ENCODE results near the gene SLC45A1. TPM values are rescaled to one million over a fixed set of nuclear protein-coding genes. Genes with fewer than 3 reads are reported as not detected.

Gene SLC45A1
- total RNA-seq, 4 donors from 2014 or later = 5.4 to 15.1 (median 7.6) TPM

DNA sequence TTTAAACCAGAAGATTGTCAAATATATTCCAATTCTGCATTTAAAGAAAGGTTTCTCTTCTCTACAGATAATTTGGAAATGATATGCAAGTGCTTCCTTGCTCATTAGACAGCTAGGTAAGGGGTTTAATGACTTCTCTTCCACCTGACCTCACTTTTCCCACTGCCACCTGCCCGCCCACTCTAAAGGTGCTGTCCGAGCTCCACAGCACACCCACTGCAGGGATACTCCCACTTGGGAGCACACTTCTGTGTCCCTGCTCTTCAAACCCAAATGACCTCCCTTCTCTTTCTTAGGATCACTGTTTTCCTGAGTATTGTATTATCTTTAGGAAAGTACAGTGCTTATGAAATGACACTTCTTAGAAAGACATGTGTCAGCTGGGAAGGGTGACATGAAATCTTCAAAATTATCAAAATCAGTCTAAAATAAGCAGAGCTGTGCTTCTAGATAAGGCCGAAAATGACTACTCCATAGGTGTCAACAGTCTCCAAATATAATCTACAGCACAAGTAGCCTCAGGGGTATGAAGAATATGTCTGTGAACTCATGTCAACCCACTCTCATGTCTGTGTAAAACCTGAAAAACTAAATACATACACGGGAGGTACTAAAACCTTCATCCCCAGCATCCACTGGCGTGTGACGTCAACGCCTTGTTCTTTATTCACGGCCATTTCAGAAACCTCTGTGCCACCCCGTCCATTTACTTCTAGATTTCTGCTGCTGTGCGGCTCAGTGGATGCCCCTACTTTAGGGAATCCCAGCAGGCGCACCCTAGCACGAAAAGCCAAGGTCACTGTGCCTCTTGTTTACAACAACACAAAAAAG, 71.0 kb downstream of the SLC45A1 start:
- Histone ChIP-seq H3K9me3 (no peaks in the 10 kb centered on the region), H3K4me1 (peaks cover 0 to 86% (median 18%) of the 10 kb centered on the region in 4 donors), H3K4me3 (no peak overlapping the region), H3K27ac (no peak overlapping the region), H3K27me3 (no peaks in the 10 kb centered on the region), H3K36me3 (peaks cover 0 to 17% (median 0%) of the 10 kb centered on the region in 3 donors)
- TF ChIP-seq, protein P1, sequence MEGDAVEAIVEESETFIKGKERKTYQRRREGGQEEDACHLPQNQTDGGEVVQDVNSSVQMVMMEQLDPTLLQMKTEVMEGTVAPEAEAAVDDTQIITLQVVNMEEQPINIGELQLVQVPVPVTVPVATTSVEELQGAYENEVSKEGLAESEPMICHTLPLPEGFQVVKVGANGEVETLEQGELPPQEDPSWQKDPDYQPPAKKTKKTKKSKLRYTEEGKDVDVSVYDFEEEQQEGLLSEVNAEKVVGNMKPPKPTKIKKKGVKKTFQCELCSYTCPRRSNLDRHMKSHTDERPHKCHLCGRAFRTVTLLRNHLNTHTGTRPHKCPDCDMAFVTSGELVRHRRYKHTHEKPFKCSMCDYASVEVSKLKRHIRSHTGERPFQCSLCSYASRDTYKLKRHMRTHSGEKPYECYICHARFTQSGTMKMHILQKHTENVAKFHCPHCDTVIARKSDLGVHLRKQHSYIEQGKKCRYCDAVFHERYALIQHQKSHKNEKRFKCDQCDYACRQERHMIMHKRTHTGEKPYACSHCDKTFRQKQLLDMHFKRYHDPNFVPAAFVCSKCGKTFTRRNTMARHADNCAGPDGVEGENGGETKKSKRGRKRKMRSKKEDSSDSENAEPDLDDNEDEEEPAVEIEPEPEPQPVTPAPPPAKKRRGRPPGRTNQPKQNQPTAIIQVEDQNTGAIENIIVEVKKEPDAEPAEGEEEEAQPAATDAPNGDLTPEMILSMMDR (IDR thresholded peaks at IDR 0.05) = no peak
- TF ChIP-seq POLR2A (IDR thresholded peaks at IDR 0.05) (no peak), EP300 (IDR thresholded peaks at IDR 0.05) (no peak)
- WGBS, 2 donors = 91 to 94% methylated on average over 12 of the region's 12 CpGs
- DNase-seq (ENCODE audit: low spot score in 2 of 2) = no peak

DNA sequence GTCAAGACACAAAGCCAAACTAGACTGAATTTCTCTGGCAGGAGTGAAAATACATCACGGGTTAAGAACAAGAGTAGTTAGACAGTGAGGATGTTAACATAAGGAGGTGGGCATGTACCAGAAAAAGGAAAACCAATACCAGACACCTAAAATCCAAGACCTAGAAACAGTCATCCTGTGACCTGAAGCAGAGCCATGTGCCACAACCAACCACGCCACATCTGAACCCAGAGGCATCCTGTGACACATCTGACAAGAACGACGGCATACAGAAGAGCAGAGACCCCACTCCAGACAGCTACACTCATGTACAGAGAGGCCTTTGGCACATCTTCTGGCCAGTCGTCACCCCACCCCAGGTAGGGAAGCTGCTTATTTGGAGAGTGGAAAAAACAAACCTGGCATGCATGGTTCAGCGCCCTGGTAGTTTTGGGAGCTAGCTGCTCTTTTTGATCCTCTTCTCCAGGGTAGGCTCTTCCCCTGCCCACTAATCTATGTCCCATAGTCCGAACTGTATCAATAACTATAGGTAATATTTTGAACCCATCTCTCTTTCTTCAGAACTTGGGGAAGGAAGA, 72.1 kb downstream of the SLC45A1 start:
- Histone ChIP-seq H3K27ac (no peak overlapping the region), H3K4me3 (no peak overlapping the region), H3K4me1 (peaks cover 0 to 86% (median 15%) of the 10 kb centered on the region in 4 donors), H3K27me3 (no peaks in the 10 kb centered on the region), H3K36me3 (peaks cover 0 to 17% (median 0%) of the 10 kb centered on the region in 3 donors), H3K9me3 (no peaks in the 10 kb centered on the region)
- no peak for DNase-seq (ENCODE audit: low spot score in 2 of 2)
- no peak for TF ChIP-seq POLR2A (IDR thresholded peaks at IDR 0.05)
- TF ChIP-seq, protein P1 (IDR thresholded peaks at IDR 0.05) = no peak
- TF ChIP-seq EP300 (IDR thresholded peaks at IDR 0.05) = no peak
- 86 to 93% methylated on average over 7 of the region's 7 CpGs for WGBS, 2 donors

DNA sequence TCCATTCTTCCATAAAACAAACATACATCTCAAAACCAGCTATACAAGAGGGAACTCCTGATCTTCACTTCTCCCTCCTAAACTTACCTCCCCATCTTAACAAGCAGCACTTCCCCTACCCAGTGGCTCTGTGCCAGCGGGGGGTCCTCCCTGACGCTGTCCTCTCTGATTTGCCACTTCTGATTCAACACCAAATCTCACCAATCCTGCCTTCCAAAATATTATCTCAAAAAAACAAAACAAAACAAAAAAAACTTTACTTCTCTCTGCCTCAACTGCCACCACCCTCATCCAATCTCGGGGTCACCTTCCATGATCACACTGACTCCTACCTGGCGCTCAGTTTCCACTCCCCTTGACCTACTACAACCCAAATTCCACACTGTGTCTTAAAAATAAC, 72.8 kb downstream of the SLC45A1 start:
- TF ChIP-seq EP300 (IDR thresholded peaks at IDR 0.05) = no peak
- no peak for TF ChIP-seq POLR2A (IDR thresholded peaks at IDR 0.05)
- TF ChIP-seq, protein P1 (IDR thresholded peaks at IDR 0.05) = no peak
- 81 to 82% methylated on average over 4 of the region's 4 CpGs for WGBS, 2 donors
- Histone ChIP-seq H3K27ac (peak overlapping the region in 2 of 4 donors; percentile 18 to 54), H3K27me3 (no peaks in the 10 kb centered on the region), H3K9me3 (no peaks in the 10 kb centered on the region), H3K4me3 (no peak overlapping the region), H3K36me3 (peaks cover 0 to 17% (median 0%) of the 10 kb centered on the region in 3 donors), H3K4me1 (peaks cover 0 to 86% (median 14%) of the 10 kb centered on the region in 4 donors)
- DNase-seq (ENCODE audit: low spot score in 2 of 2) = no peak

DNA sequence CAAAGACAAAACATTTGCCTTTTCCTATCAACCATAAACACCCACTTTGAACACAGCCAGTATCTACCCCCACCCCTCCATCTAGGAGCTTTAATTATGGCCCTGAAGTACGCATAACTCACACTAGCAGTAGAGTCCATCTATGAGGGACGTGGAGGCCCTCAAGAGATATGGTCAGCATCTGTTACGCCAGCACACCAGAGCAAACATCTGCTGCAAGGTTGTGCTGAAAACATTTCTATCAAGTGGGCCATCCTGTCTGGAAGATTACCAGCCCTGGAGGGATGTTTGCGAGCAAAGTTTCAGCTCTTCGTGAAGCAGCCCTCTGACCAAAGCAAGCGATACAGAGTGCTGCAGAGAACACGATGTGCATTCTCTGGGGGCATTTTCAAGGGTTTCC, 74.6 kb downstream of the SLC45A1 start:
- TF ChIP-seq POLR2A (IDR thresholded peaks at IDR 0.05) = no peak
- peak in 1 of 2 donors; percentile 14 for TF ChIP-seq EP300 (IDR thresholded peaks at IDR 0.05)
- Histone ChIP-seq H3K4me3 (no peak overlapping the region), H3K9me3 (no peaks in the 10 kb centered on the region), H3K27ac (peak overlapping the region in 2 of 4 donors; percentile 8 to 45), H3K27me3 (no peaks in the 10 kb centered on the region), H3K36me3 (peaks cover 0 to 17% (median 0%) of the 10 kb centered on the region in 3 donors), H3K4me1 (peaks cover under 1 to 89% (median 29%) of the 10 kb centered on the region in 4 donors)
- WGBS, 2 donors = 70 to 77% methylated on average over 7 of the region's 7 CpGs
- DNase-seq (ENCODE audit: low spot score in 2 of 2) = no peak

Small RNAs within 50 kb of the gene (small RNA-seq; reads per million reads assigned to genes)
- gene RF00019 (not detected), gene RNU6-991P (not detected)
